Endothelial cell (in vitro differentiated cells): ENCODE data around the gene TEX261. TPM values are rescaled to one million over a fixed set of nuclear protein-coding genes. Genes with fewer than 3 reads are reported as not detected.

ENCODE experiments used
- DNase-seq: peaks from one replicate; pipeline ENCODE4 v3.0.0; 2021; ENCODE audit warnings: low spot score
- H3K27ac Mint-ChIP-seq: one replicate; pipeline ENCODE4 v1.8.0; 2021; ENCODE audit warnings: mixed read lengths, inconsistent platforms; ENCODE audit not compliant: unreplicated experiment
- H3K27me3 Mint-ChIP-seq: one replicate; pipeline ENCODE4 v1.8.0; 2021; ENCODE audit warnings: mild to moderate bottlenecking, moderate library complexity, mixed read lengths, inconsistent platforms; ENCODE audit not compliant: unreplicated experiment
- H3K36me3 Mint-ChIP-seq: one replicate; pipeline ENCODE4 v1.8.0; 2021; ENCODE audit warnings: mild to moderate bottlenecking, low read depth, mixed read lengths, inconsistent platforms; ENCODE audit not compliant: unreplicated experiment
- H3K4me1 Mint-ChIP-seq: one replicate; pipeline ENCODE4 v1.8.0; 2021; ENCODE audit warnings: mild to moderate bottlenecking, mixed read lengths, inconsistent platforms; ENCODE audit not compliant: unreplicated experiment
- H3K4me3 Mint-ChIP-seq: one replicate; pipeline ENCODE4 v1.8.0; 2021; ENCODE audit warnings: mild to moderate bottlenecking, mixed read lengths, inconsistent platforms; ENCODE audit not compliant: unreplicated experiment
- H3K9me3 Mint-ChIP-seq: one replicate; pipeline ENCODE4 v1.8.0; 2021; ENCODE audit warnings: mixed read lengths, inconsistent platforms; ENCODE audit not compliant: unreplicated experiment
- total RNA-seq: library from RNA; stranded (reverse); fragmentation: NEBNext Ultra II Directional; extraction: Animal tissue kit (Norgen Biotek cat#: 25700); gene quantifications from one replicate; pipeline ENCODE4 v1.2.1, GENCODE V29; 2021; ENCODE audit not compliant: unreplicated experiment
- TF ChIP-seq, protein P1 (sequence below): fragments of 200-600 bp; sonication (generic); IDR thresholded peaks from one replicate; pipeline ENCODE4 v1.5.0; 2021; ENCODE audit warnings: antibody characterized with exemption; ENCODE audit not compliant: unreplicated experiment

TEX261 gene
- total RNA-seq, 1 donor from 2014 or later, result 37.1 TPM

GRCh38 chr2:70937866-70938585, 56.6 kb downstream of the TEX261 start:
- H3K27ac Mint-ChIP-seq, result no peak overlapping the region
- H3K4me3 Mint-ChIP-seq, result no peak overlapping the region
- no peaks in the 10 kb centered on the region for H3K36me3 Mint-ChIP-seq
- H3K27me3 Mint-ChIP-seq, result peaks cover 23% of the 10 kb centered on the region
- TF ChIP-seq, protein P1, sequence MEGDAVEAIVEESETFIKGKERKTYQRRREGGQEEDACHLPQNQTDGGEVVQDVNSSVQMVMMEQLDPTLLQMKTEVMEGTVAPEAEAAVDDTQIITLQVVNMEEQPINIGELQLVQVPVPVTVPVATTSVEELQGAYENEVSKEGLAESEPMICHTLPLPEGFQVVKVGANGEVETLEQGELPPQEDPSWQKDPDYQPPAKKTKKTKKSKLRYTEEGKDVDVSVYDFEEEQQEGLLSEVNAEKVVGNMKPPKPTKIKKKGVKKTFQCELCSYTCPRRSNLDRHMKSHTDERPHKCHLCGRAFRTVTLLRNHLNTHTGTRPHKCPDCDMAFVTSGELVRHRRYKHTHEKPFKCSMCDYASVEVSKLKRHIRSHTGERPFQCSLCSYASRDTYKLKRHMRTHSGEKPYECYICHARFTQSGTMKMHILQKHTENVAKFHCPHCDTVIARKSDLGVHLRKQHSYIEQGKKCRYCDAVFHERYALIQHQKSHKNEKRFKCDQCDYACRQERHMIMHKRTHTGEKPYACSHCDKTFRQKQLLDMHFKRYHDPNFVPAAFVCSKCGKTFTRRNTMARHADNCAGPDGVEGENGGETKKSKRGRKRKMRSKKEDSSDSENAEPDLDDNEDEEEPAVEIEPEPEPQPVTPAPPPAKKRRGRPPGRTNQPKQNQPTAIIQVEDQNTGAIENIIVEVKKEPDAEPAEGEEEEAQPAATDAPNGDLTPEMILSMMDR, result no peak
- DNase-seq, result no peak
- peaks cover 18% of the 10 kb centered on the region for H3K4me1 Mint-ChIP-seq
- H3K9me3 Mint-ChIP-seq, result no peaks in the 10 kb centered on the region

- no peak for DNase-seq
- Mint-ChIP-seq H3K9me3 (no peaks in the 10 kb centered on the region), H3K4me1 (peaks cover 18% of the 10 kb centered on the region), H3K27me3 (peaks cover 23% of the 10 kb centered on the region), H3K27ac (no peak overlapping the region), H3K36me3 (no peaks in the 10 kb centered on the region), H3K4me3 (no peak overlapping the region)
- TF ChIP-seq, protein P1, result no peak
Observed at GRCh38 chr2:70936979-70937811, 57.5 kb downstream of the TEX261 start.

- TF ChIP-seq, protein P1, result no peak
- no peaks in the 10 kb centered on the region for H3K36me3 Mint-ChIP-seq
- no peaks in the 10 kb centered on the region for H3K9me3 Mint-ChIP-seq
- DNase-seq, result no peak
- peaks cover 15% of the 10 kb centered on the region for H3K4me1 Mint-ChIP-seq
- H3K27me3 Mint-ChIP-seq, result peaks cover 19% of the 10 kb centered on the region
- H3K4me3 Mint-ChIP-seq, result no peak overlapping the region
- no peak overlapping the region for H3K27ac Mint-ChIP-seq
Observed at GRCh38 chr2:70936165-70936978, 58.3 kb downstream of the TEX261 start.

Other genes starting within 250 kb of the TEX261 start
- 54.0 TPM for gene ADD2, start 226.7 kb downstream of the TEX261 start, total RNA-seq
- gene FIGLA, start 204.2 kb downstream of the TEX261 start, total RNA-seq, result not detected
- 0.23 TPM for gene CLEC4F, start 174.3 kb downstream of the TEX261 start, total RNA-seq
- 0.74 TPM for gene CD207, start 159.1 kb downstream of the TEX261 start, total RNA-seq
- gene VAX2, start 94.3 kb downstream of the TEX261 start, total RNA-seq, result 2.2 TPM
- not detected for gene ATP6V1B1, start 59.0 kb downstream of the TEX261 start, total RNA-seq
- 0.56 TPM for gene ANKRD53, start 16.2 kb downstream of the TEX261 start, total RNA-seq
- gene NAGK, start 73.8 kb upstream of the TEX261 start, total RNA-seq, result 125 TPM
- 4.6 TPM for gene MCEE, start 135.4 kb upstream of the TEX261 start, total RNA-seq
- 24.7 TPM for gene MPHOSPH10, start 135.8 kb upstream of the TEX261 start, total RNA-seq
- 2.9 TPM for gene PAIP2B, start 232.2 kb upstream of the TEX261 start, total RNA-seq